Occipital lobe (tissue), 2 donors: ENCODE results near the gene KDM2A. TPM values are rescaled to one million over a fixed set of nuclear protein-coding genes. Genes with fewer than 3 reads are reported as not detected.

Experiments
- DNase-seq: peaks from one replicate; lab custom pipeline; 2025; lab: John Stamatoyannopoulos, UW
- total RNA-seq: library from RNA; depleted of rRNA; stranded (reverse); fragments of >200 nt; gene quantifications from one replicate; pipeline ENCODE4 v1.2.3, GENCODE V29; 2014

Gene KDM2A
- total RNA-seq: 37.3 TPM

GRCh38 chr11:67118801-67119584 is at the start of gene KDM2A:
KDM2A (plus strand) TSS chr11:67119263; CDS start chr11:67121317, 2,054 bp downstream.
- DNase-seq: peak; percentile 97

DNA sequence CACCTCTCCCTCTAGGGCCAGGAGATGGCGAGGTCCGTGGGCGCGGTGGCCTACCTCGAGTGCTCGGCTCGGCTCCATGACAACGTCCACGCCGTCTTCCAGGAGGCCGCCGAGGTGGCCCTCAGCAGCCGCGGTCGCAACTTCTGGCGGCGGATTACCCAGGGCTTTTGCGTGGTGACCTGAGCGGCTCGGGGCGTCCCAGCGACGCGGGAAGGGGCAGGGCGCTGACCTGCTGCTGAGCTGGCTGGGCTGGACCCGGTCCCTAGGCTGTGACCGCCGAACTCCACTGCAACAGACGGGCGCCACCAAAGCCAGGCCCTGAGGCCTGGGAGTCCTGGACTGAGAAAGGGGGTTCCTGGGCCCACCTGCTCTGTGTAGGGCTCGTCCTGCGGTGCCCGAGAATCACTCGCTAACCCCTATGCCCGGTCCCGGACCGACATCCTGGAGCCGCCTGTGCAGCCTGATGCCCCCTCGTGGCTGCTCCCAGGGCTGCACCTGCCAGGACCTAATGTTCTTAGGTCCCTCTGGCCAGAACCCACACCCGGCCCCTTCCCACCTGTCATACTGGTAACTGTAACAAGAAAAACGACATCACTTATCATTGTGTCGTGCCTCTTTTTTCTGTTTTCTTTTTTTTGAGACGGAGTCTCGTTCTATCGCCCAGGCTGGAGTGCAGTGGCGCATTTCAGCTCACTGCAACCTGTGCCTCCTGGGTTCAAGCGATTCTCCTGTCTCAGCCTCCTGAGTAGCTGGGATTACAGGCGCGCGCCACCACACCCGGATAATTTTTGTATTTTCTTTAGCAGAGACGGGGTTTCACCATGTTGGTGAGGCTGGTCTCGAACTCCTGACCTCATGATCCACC is 47.4 kb upstream of the KDM2A start:
- DNase-seq: peak; percentile 26

DNA sequence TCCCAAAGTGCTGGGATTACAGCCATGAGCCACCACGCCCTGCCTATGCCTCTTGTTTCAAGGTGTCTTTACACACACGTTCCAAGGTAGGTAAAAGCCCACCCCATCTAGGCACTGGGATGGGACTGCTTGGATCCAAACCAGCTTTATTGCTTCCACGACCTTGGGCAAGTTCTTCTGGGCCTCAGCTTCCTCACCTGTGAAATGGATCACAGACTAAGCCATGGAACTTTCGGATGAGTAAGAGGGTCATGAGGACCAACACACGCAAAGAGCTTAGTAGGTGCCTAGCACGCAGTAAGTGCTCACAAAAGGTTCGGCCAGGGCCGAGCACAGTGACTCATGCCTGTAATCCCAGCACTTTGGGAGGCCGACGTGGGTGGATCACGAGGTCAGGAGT is 46.8 kb upstream of the KDM2A start:
- no peak for DNase-seq

DNA sequence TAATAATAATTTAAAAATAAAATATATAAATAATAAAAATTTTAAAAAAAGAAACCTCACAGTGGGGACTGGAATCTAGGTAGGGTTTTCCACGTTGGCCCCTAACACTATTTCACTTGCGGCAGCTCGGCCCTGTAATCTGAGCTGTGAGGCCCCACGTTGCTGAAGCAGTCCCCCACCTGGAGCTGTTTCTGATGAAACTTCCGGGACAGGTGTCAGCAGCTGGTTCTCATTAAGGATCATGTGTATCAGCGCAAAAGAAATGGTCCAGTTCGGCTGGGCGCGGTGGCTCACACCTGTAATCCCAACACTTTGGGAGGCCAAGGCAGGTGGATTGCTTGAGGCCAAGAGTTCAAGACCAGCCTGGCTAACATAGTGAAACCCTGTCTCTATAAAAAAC is 45.2 kb upstream of the KDM2A start:
- DNase-seq: no peak

GRCh38 chr11:67076202-67076601 is 42.9 kb upstream of the KDM2A start:
- no peak for DNase-seq

DNA sequence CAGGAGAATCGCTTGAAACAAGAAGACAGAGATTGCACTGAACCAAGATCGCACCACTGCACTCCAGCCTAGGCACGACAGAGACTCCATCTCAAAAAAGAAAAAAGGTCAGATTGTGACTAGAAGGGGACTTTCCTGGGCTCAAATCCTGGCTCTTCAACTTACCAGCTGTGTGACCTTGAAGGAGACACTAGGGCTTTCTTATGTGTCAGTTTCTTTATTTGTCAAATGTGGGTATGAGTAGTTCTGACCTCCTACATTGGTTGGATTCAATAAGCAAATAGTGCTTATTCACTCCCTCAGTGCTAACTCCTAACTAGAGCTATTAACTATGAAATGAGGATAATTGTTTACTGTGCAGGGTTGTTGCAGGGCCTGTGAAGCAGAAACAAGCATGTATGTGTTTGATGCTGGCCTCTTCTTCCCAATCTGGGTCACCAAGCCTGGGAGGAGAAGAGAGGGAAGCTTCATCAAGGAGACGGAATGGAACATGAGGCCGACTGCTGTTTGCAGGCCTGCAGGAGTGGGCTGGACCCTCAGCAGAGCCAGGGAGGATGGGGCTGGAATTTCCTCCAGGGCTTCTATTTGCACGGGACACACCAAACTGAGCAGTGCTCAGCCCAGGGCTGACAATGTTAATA is 39.9 kb upstream of the KDM2A start:
- DNase-seq: no peak

- no peak for DNase-seq
Observed at GRCh38 chr11:67082071-67082791, 36.8 kb upstream of the KDM2A start.

GRCh38 chr11:67083786-67084366 is 35.2 kb upstream of the KDM2A start:
- no peak for DNase-seq

DNA sequence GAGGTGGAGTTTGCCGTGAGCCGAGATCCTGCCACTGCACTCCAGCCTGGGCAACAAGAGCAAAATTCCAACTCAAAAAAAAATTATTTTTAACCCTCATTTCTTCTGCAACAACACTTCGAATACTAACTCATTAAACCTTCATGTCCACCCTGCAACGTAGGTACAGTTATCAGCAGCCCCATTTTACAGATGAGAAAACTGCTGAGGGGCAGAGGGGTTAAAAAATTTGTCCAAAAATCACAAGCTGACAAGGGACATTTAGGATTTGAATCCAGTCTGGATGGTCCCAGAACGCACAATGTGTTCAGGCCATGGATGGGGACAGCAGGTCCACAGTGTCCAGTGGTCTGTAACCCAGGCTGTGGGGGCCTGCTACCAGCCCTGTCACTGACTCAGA is 33.4 kb upstream of the KDM2A start:
- DNase-seq: no peak

DNA sequence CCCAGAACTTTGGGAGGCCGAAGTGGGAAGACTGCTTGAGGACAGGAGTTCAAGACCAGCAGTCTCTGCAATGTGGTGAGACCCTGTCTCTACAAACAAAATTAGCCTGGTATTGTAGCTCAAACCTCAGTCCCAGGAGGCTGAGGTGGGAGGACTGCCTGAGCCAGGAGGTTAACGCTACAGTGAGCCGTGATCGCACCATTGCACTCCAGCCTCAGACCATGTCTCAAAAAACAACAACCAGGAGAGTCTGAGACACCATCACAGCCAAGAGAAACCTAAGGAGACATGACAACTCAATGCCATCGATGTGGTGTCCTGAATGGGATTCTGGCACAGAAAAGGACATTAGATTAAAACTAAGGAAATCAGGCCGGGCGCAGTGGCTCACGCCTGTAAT is 28.3 kb upstream of the KDM2A start:
- no peak for DNase-seq

GRCh38 chr11:67095214-67095507 is 23.9 kb upstream of the KDM2A start:
- DNase-seq: no peak

- no peak for DNase-seq
Observed at GRCh38 chr11:67098799-67099429, 20.1 kb upstream of the KDM2A start.

- no peak for DNase-seq
Observed at GRCh38 chr11:67099831-67100324, 19.2 kb upstream of the KDM2A start.

- no peak for DNase-seq
Observed at GRCh38 chr11:67102664-67103063, 16.4 kb upstream of the KDM2A start.

DNA sequence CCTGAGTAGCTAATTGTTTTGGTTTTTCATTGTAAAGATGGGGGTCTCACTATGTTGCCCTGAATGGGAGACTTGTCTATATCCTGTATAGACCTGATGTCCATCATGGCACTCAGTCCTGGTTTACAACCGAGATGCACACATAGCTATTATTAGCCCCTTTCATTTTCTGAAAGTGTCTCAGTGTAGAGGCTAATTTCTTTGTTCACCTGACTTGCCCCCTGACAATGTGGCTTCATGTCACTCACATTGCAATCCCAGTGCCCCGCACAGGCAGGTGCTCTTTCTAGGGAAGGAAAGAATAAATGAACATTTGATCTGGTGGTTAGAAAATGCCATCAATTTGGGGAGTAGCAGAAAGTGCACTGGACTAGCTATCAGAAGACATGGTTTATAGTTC is 13.1 kb upstream of the KDM2A start:
- DNase-seq: no peak

- DNase-seq: no peak
Observed at GRCh38 chr11:67111261-67111660, 7.8 kb upstream of the KDM2A start.

DNA sequence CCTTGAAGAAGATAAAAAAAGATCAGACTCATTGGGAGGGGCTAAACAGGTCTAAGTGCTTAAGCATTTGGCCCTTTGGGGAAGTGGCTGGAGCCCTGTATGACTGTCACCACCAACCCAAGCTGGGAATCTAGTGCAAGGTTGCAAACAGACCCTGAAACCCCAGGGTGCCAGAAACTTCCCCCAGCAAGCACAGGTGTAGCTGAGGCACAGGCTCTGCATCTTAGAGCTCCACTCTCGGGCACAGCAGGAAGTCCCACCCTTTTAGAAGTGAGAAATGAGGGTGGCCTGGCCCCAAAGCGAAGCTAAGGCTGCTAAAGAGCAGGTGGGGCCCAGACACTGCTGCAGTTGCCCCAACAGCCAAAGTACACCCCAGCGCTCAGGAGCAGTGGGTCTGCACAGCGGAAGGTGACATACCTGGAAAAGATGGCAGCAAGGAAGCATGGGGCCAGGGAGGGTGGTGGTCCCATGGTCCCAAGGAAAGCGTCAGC is 5.8 kb upstream of the KDM2A start:
- no peak for DNase-seq

DNA sequence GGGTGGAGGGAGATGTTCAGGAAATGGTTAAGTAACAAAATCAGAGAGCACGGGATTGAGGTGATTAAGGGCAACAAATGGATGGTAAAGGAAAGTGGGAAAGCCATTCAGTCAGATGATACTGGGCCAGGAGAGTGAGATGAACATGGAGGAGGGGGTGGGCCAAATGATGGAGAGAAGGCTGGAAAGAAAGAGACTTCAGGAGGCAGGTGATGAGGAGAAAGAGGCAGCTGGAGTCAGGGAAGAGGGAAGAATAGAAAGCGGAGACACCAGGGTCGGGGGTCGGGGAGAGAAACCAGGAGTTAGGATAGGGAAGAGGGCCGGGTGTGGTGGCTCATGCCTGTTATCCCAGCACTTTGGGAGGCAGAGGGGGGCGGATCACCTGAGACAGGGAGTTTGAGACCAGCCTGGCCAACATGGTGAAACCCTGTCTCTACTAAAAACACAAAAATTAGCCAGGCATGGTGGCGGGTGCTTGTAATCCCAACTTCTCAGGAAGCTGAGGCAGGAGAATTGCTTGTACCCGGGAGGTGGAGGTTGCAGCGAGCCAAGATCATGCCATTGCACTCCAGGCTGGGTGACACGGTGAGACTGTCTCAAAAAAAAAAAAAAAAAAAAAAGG is 4.7 kb upstream of the KDM2A start:
- DNase-seq: no peak

GRCh38 chr11:67116758-67117105 is 2.3 kb upstream of the KDM2A start:
- no peak for DNase-seq

DNA sequence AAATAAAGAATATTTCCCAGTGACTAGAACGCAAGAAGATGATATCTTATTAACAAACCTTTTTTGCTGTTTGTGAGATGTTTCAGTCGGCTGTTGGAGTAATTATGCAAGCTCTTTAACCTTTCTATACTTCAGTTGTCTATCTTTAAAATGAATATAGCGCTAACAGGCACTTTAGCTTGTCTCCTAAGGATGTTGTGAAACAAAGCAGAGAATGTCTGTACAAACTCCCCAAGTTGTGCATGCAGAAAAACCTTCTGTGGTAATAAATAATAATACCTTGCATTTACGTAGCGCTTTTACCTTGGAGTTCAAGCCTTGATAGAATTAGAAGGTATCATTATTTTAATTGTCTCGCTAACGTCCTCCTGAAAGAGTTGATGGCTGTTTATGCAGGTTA is 1.9 kb upstream of the KDM2A start:
- DNase-seq: no peak
